Measurements from ENCODE around the gene ULK4.
"Not testable (repeated sequence)": the region's sequence is repeated elsewhere in the genome, so short reads cannot be mapped to it uniquely, and the experiment has no call there.

ULK4 gene

DNA sequence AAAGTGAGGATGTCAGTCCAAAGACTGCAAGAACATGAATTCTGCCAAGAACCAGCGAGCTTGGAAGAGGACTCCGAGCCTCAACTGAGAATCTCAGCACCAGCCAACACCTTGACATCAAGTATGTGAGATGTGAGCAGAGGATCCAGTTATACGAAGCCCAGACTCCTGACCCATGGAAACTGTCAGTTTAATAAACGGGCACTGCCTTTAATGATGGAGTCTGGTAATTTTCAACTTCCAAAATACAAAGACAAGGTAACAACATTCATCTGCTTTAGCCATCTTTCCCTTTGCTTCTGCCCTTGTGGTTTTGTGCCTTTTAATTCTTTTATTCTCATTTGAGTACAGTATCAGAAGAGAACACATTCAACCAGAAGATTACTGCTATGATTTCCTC lies 211.9 kb downstream of the ULK4 start:
- H3K36me3 Mint-ChIP-seq (ENCODE audit: insufficient read depth), result no peaks in the 10 kb centered on the region

DNA sequence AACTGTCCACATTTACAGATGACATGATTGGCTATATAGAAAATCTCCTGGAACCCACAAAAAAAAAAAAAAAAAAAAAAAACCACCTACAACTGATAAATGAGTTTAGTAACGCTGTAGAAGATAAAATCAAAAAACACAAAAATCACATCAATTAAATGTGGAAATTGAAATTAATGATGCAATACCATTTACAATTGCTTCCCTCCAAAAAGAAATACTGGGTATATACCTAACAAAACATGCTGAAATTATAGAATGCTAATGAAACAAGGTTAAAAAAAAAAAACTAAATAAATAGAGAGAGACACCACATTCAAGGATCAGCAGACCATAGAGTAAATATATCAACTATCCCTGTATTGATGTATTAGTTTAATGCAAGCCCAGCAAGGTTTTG lies 215.7 kb downstream of the ULK4 start:
- DNase-seq (no peak), ATAC-seq (replicated peaks) (no peak)
- H3K4me3 Mint-ChIP-seq, result no peak overlapping the region
- no peak overlapping the region for H3K27ac Mint-ChIP-seq
- H3K4me1 Mint-ChIP-seq (ENCODE audit: low read depth in 2 of 2), result no peaks in the 10 kb centered on the region
- peaks cover 2% of the 10 kb centered on the region for H3K36me3 Mint-ChIP-seq (ENCODE audit: insufficient read depth)
- no peaks in the 10 kb centered on the region for H3K9me3 Mint-ChIP-seq
- H3K27me3 Mint-ChIP-seq, result no peaks in the 10 kb centered on the region

More for the DNA sequence above, 211.9 kb downstream of the ULK4 start:
- Mint-ChIP-seq H3K27ac (no peak overlapping the region), H3K4me1 (ENCODE audit: low read depth in 2 of 2) (peaks cover 0 to 2% of the 10 kb centered on the region in 2 donors), H3K4me3 (no peak overlapping the region), H3K27me3 (no peaks in the 10 kb centered on the region), H3K9me3 (no peaks in the 10 kb centered on the region)
- DNase-seq, result no peak
- no peak for ATAC-seq (replicated peaks)

DNA sequence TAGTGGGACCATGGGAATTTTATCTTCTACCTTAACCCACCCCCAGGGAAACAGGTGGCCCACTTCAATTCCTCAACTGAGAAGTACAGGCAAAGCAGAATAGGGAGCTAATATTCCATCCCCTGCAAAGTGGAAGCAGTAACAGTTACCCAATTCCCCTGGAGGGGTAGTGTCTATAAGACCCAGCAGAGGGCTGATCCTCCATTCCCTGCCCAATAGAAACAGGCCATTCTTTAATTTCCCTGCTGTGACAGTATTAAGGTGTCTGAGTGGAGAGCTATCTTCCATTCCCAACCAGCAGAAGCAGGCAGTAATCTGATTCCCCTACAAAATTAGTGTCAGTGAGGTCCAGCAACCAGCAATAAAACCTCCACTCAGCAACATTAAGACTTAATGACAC lies 219.8 kb downstream of the ULK4 start:
- ATAC-seq (replicated peaks), result no peak
- no peaks in the 10 kb centered on the region for H3K27me3 Mint-ChIP-seq
- peaks cover 2% of the 10 kb centered on the region for H3K36me3 Mint-ChIP-seq (ENCODE audit: insufficient read depth)
- no peak overlapping the region for H3K27ac Mint-ChIP-seq
- DNase-seq, result no peak
- H3K4me1 Mint-ChIP-seq (ENCODE audit: low read depth in 2 of 2), result no peaks in the 10 kb centered on the region
- H3K9me3 Mint-ChIP-seq, result no peaks in the 10 kb centered on the region
- H3K4me3 Mint-ChIP-seq, result no peak overlapping the region

DNA sequence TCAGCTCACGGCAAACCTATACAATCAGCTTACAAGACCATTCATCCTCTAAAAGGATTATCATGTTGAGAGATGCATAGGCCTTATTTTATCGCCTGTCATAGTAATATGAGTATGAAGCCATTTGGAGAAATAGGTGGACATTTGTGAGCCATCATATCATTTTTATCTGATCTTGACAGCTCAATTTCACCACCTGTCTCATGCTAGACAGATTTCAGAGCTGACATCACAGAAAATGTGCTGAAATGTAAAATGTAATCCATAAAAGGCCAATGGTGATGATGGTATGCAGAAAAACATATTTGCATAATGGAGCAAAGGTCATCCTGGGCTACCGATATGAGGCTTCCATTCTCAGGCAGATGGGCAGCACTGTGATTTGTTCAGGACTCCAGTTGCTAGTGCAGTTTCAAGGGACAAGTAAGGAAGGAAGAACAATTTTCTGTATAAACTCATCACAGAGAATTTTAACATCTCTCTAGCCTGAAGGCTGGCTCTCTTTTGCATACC lies 221.5 kb downstream of the ULK4 start:
- no peaks in the 10 kb centered on the region for H3K4me1 Mint-ChIP-seq (ENCODE audit: low read depth in 2 of 2)
- peaks cover 2% of the 10 kb centered on the region for H3K36me3 Mint-ChIP-seq (ENCODE audit: insufficient read depth)

DNA sequence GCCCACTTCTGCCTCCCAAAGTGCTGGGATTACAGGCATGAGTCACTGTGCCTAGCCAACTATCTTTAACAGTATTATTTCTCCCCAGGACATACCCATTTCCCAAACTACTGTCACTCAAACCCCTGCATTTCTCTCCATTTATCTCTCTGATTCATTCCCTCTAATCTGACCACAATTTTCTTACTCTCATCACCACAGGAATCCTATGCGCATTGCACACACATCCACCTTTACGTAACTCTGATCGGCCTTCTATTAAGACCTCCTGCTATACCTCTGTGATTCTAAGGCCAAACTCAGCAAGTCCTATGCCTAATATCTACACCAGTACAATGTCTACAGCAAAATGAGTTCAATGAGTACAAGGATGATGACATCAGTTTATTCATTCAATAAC lies 235.0 kb downstream of the ULK4 start:
- Mint-ChIP-seq H3K4me1 (ENCODE audit: low read depth in 2 of 2) (no peaks in the 10 kb centered on the region), H3K4me3 (no peak overlapping the region), H3K27ac (no peak overlapping the region), H3K9me3 (peaks cover 0 to 2% of the 10 kb centered on the region in 2 donors), H3K36me3 (ENCODE audit: insufficient read depth) (peaks cover 2% of the 10 kb centered on the region), H3K27me3 (no peaks in the 10 kb centered on the region)
- no peak for DNase-seq
- ATAC-seq (replicated peaks), result no peak

More for the DNA sequence above, 221.5 kb downstream of the ULK4 start:
- no peaks in the 10 kb centered on the region for H3K9me3 Mint-ChIP-seq
- DNase-seq (no peak), ATAC-seq (replicated peaks) (no peak)
- no peak overlapping the region for H3K4me3 Mint-ChIP-seq
- H3K27ac Mint-ChIP-seq, result no peak overlapping the region
- H3K27me3 Mint-ChIP-seq, result no peaks in the 10 kb centered on the region

DNA sequence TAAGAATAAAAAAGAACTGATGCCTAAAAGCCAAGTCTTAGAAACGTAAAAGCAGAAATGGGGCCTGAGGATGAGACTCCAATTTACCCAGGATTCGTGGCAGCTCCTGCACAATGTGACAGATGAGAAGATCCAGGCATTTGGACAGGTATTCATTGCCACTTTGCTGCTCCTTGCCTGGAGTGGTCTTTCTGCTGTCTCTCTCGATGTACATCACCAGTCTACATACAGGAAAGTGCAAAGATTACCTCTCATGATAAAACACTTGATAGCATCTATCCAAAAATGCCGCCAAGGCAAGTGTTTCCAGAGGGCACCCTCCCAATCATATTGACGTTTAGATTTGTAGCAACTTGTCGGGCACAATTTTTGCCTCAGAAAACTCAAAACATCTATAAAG lies 244.3 kb downstream of the ULK4 start:
- H3K36me3 Mint-ChIP-seq (ENCODE audit: insufficient read depth), result no peaks in the 10 kb centered on the region
- no peaks in the 10 kb centered on the region for H3K4me1 Mint-ChIP-seq (ENCODE audit: low read depth in 2 of 2)
- H3K27me3 Mint-ChIP-seq, result no peaks in the 10 kb centered on the region
- no peak overlapping the region for H3K4me3 Mint-ChIP-seq
- no peaks in the 10 kb centered on the region for H3K9me3 Mint-ChIP-seq
- H3K27ac Mint-ChIP-seq, result no peak overlapping the region
- no peak for DNase-seq
- ATAC-seq (replicated peaks), result no peak

DNA sequence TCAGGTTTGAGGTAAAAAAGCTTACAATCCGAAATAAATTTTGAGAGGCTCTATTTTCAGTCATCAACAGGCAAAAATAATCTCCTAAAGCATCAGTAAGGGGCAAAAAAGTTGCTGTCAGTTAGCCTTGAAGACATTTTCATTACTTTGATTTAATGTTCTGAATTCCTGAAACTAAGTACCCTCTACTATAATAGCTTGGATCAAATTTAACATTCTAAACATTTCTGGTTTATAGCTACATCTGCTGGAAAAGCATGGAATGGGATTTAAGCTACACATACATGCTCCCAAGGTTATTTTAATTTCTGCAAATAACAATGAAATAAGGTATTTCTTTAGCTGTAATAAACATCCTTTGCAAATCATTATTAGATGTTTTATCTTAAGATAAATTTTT lies 245.4 kb downstream of the ULK4 start:
- DNase-seq, result no peak
- ATAC-seq (replicated peaks), result no peak
- Mint-ChIP-seq H3K9me3 (no peaks in the 10 kb centered on the region), H3K4me3 (no peak overlapping the region), H3K27ac (no peak overlapping the region), H3K27me3 (no peaks in the 10 kb centered on the region), H3K4me1 (ENCODE audit: low read depth in 2 of 2) (no peaks in the 10 kb centered on the region), H3K36me3 (ENCODE audit: insufficient read depth) (no peaks in the 10 kb centered on the region)

DNA sequence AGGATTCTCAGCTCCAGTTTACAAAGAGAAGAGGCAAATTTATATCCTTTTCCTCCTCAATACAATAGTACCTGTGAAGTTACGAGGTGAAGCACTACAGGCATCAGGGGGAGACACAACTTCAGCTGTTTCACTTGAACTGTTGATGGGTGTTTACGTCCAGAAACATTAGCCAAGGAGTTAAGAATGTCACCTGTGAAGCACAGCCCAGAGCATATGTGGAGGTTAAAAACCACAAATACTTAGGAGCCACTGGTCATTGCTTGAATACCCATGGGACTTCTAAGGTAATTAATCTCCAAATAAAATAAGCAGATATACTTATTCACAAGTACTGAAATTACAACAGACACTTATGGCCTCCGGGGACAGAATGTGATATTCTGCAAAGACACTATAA lies 246.5 kb downstream of the ULK4 start:
- H3K27ac Mint-ChIP-seq, result no peak overlapping the region

DNA sequence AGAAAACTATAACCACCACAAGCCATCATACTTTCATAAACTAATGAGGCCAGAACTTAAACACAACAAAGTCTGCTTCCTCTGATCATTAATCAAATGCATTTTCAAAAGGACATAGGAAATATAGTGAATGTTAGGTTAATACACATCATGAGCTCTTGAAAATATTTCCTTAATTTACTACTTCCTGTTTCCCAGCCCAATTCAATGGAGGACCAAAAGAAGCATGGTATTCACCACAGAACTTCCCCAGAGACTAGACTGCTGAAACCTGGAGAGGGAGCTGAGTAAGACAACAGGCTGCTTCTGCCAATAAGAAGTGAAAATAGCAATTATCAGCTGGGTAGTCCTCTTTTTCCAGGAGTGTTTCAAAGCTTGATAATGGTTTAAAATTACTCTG lies 250.3 kb downstream of the ULK4 start:
- H3K27ac Mint-ChIP-seq, result no peak overlapping the region
- no peaks in the 10 kb centered on the region for H3K4me1 Mint-ChIP-seq (ENCODE audit: low read depth in 2 of 2)
- ATAC-seq (replicated peaks), result no peak
- H3K36me3 Mint-ChIP-seq (ENCODE audit: insufficient read depth), result peaks cover 3% of the 10 kb centered on the region
- H3K9me3 Mint-ChIP-seq, result no peaks in the 10 kb centered on the region
- no peak overlapping the region for H3K4me3 Mint-ChIP-seq
- DNase-seq, result no peak
- H3K27me3 Mint-ChIP-seq, result no peaks in the 10 kb centered on the region

More for the DNA sequence above, 246.5 kb downstream of the ULK4 start:
- H3K36me3 Mint-ChIP-seq (ENCODE audit: insufficient read depth), result peaks cover 3% of the 10 kb centered on the region
- H3K4me3 Mint-ChIP-seq, result no peak overlapping the region
- no peaks in the 10 kb centered on the region for H3K9me3 Mint-ChIP-seq
- DNase-seq, result no peak
- H3K27me3 Mint-ChIP-seq, result no peaks in the 10 kb centered on the region
- no peaks in the 10 kb centered on the region for H3K4me1 Mint-ChIP-seq (ENCODE audit: low read depth in 2 of 2)
- no peak for ATAC-seq (replicated peaks)

DNA sequence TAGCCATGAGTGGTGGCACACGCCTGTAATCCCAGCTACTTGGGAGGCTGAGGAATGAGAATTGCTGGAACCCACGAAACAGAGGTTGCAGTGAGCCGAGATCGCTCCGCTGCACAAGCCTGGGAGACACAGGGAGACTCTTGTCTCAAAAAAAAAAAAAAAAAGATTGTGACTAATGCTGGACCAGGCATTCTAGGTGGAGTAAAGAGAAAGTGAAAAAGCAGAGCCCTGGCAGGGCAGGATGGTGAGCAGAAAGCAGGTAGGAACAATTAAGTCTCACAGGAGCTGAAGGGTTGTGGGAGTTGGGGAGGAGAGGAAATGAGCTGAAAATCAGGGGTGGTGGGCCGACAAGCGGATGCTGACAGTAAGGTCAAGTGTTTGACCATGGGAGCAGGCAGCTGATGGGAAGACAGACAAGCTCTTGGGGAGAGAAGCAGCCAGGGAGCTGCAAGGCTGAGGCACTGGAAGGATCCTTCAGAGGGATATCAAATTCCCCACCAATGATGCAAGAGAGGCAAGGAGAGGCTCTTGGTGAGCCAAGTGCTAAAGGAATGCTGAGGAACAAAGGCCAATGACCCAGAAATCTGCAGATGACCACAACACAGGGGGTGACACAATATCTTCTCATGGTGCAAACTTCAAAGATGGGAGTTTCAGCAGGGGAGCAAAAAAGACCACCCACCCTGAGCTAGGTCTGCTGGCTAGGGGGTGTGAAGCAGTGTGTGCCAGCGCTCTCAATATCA lies 251.1 kb downstream of the ULK4 start:
- ATAC-seq (replicated peaks) (no peak), DNase-seq (no peak)
- no peaks in the 10 kb centered on the region for H3K4me1 Mint-ChIP-seq (ENCODE audit: low read depth in 2 of 2)
- H3K27me3 Mint-ChIP-seq, result no peaks in the 10 kb centered on the region
- H3K36me3 Mint-ChIP-seq (ENCODE audit: insufficient read depth), result peaks cover 3% of the 10 kb centered on the region
- H3K27ac Mint-ChIP-seq, result peak overlapping the region in 1 of 2 donors; percentile 71
- H3K9me3 Mint-ChIP-seq, result no peaks in the 10 kb centered on the region
- H3K4me3 Mint-ChIP-seq, result no peak overlapping the region

DNA sequence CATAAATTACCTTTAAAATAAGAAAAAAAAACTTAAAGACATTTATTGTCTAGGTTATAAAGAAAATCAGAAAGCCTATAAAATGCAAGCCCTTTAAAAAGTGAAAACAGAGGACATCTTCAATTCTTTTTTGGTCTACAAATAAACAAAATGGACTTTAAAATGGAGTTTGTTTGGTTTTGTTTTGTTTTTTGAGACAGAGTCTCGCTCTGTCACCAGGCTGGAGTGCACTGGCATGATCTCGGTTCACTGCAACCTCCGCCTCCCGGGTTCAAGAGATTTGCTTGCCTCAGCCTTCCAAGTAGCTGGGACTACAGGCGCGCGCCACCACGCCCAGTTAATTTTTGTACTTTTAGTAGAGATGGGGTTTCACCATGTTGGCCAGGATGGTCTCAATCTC lies 252.7 kb downstream of the ULK4 start:
- not testable (repeated sequence) for H3K9me3 Mint-ChIP-seq; H3K27ac Mint-ChIP-seq; ATAC-seq (replicated peaks); H3K4me3 Mint-ChIP-seq; H3K27me3 Mint-ChIP-seq; H3K4me1 Mint-ChIP-seq (ENCODE audit: low read depth in 2 of 2); DNase-seq; H3K36me3 Mint-ChIP-seq (ENCODE audit: insufficient read depth)

DNA sequence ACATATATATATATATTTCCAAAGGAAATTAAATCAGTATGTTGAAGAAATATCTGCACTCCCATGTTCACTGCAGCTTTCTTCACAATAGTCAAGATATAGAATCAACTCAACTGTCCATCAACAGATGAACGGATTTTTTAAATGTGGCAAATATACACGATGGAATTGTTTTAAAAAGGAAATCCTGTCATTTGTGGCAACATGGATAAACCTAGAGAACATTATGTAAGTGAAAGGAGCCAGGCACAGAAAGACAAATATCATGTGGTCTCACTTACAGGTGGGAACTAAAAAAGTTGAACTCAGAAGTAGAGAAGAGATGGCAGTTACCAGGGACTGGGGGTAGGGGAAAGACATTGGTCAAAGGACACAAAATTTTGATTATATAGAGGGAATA lies 253.7 kb downstream of the ULK4 start:
- Mint-ChIP-seq H3K4me3 (no peak overlapping the region), H3K27me3 (no peaks in the 10 kb centered on the region), H3K36me3 (ENCODE audit: insufficient read depth) (peaks cover 5% of the 10 kb centered on the region), H3K9me3 (no peaks in the 10 kb centered on the region), H3K4me1 (ENCODE audit: low read depth in 2 of 2) (no peaks in the 10 kb centered on the region), H3K27ac (no peak overlapping the region)
- DNase-seq, result no peak
- no peak for ATAC-seq (replicated peaks)

DNA sequence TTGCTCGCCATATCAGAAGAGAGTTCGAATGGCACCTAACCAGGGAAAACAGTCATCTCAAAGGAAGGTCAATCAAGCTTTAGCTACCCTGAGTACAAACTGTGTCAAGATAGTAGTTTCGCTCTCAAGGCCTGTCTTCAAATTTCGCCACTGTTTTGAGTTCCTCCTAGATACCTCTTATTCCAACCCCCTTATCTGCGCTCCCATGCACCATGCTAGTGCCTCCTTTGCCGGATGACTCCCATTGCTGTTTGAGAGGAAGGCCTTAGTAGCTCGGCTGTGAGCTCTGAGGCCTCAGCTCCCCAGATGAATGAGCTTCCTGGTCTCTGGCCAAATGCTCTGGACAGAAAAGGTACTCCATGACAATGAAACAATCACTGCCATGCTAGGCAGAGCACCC lies 256.0 kb downstream of the ULK4 start:
- no peak for DNase-seq
- no peak for ATAC-seq (replicated peaks)
- Mint-ChIP-seq H3K9me3 (no peaks in the 10 kb centered on the region), H3K27me3 (no peaks in the 10 kb centered on the region), H3K36me3 (ENCODE audit: insufficient read depth) (peaks cover 5% of the 10 kb centered on the region), H3K4me3 (no peak overlapping the region), H3K27ac (no peak overlapping the region), H3K4me1 (ENCODE audit: low read depth in 2 of 2) (no peaks in the 10 kb centered on the region)

DNA sequence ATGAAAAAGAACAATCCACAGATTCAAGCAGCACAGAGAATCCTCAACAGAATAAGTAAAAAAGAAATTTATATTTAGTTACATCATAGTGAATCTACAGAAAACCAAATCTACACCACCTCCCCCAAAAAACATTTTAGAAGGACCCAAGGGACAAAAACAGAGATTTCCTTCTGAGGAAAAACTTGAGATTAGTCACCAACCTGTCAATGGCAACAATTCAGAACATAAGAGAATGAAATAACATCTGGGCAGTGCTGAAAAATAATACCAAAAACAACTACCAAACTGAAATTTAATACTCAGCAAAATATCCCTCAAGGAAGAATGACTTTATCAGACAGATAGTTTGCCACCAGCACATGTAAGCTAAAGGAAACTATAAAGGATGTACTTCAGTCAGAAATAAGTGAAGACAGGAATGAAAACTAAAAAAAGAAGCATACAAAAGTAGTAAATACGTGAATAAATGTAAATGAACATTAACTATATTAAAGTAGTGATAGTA lies 260.7 kb downstream of the ULK4 start:
- Mint-ChIP-seq H3K4me1 (ENCODE audit: low read depth in 2 of 2) (no peaks in the 10 kb centered on the region), H3K4me3 (no peak overlapping the region), H3K27ac (no peak overlapping the region), H3K36me3 (ENCODE audit: insufficient read depth) (peaks cover 2% of the 10 kb centered on the region), H3K9me3 (no peaks in the 10 kb centered on the region), H3K27me3 (no peaks in the 10 kb centered on the region)
- DNase-seq (no peak), ATAC-seq (replicated peaks) (no peak)
